ENCODE results near the gene ASL. TPM values are rescaled to one million over a fixed set of nuclear protein-coding genes. Genes with fewer than 3 reads are reported as not detected.
A peak's percentile ranks its signal among the peaks of the same experiment; 100 is the strongest.

ASL gene
- total and polyA plus RNA-seq, 10 of the 15 experiments (the other 5 are each of a cell fraction or from before 2014, with no cell fraction given), result 0.66 to 36.7 (median 28.8) TPM

DNA sequence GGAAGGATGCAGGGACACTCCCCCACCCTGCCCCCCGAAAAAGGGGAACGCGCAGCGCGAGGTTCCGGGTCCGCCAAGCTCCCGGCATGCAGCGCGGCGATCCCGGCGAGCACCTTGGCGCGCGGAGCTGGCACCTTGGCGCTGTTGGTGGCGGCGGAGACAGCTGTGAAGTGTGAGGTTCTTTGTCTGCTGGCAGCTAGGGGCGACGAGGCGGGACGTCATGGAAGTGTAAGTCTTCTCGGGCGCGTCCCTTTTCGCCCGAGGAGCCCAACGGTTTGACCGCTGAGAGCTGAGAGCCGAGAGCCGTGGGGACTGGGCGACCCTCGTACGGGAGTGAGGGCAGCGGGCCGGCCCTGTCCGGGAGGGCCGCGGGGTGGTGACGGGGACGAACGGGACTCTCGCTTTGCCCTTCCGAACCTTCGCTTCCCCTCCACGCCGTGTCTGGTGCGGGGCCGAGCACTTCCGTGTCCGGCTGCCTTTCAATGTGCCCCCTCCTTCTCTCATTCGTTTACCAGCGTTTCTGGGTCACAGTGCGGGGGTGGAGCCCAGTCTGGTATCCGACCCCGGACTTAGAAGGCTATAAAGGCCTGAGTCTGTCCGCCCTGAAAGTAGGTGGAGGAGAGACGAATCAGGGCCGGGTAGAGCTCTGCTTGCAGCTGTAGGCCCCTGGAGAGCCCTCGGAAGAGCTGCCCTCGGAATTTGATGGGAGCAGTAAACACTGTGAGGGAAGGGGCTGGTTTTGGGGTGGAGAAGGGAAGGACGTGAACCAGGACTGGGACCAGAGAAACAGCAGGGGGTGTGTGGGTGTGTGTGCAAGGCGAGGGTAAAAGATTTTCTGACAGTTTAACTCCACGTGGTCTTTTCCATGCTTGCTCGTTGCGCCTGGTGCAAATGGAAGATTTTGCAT, 39.4 kb downstream of the ASL start, which contains the start of gene CRCP (continued):
- TF ChIP-seq EZH2 (IDR thresholded peaks at IDR 0.05; ENCODE audit: borderline replicate concordance, control insufficient read depth, low read depth, low read length) (no peak), YBX1 (IDR thresholded peaks at IDR 0.05) (no peak), FOXM1 (IDR thresholded peaks at IDR 0.05; ENCODE audit: low read depth, low read length) (no peak), CBX5 (IDR thresholded peaks at IDR 0.05; ENCODE audit: low read depth) (no peak; the same call in 1 of the 2 replicates), ZNF24 (IDR thresholded peaks at IDR 0.05) (no peak), BHLHE40 (IDR thresholded peaks at IDR 0.05; ENCODE audit: borderline replicate concordance in 1 of 2, low read depth in 2 of 2, low read length in 1 of 2) (peak; percentile 31 to 34; a peak in 1 of 4 replicates), HDAC6 (IDR thresholded peaks at IDR 0.05; ENCODE audit: unreplicated experiment) (no peak), SMC3 (IDR thresholded peaks at IDR 0.05; ENCODE audit: borderline replicate concordance, low read length) (no peak), TCF3 (IDR thresholded peaks at IDR 0.05; ENCODE audit: borderline replicate concordance, insufficient read depth, low read depth, low read length) (0 out of 2 replicates have a peak, but pooled peaks have one; percentile 32), ASH2L (IDR thresholded peaks at IDR 0.05; ENCODE audit: borderline replicate concordance, low read depth) (no peak), BMI1 (IDR thresholded peaks at IDR 0.05; ENCODE audit: borderline replicate concordance) (no peak), ZNF384 (IDR thresholded peaks at IDR 0.05; ENCODE audit: borderline replicate concordance, low read depth, low read length) (no peak), YY1 (IDR thresholded peaks at IDR 0.05; ENCODE audit: low read depth, low read length) (peak; percentile 67; the same call in 1 of the 2 replicates), CHD2 (IDR thresholded peaks at IDR 0.05; ENCODE audit: borderline replicate concordance, low read depth, low read length) (0 out of 2 replicates have a peak, but pooled peaks have one; percentile 46), SIX5 (IDR thresholded peaks at IDR 0.05; ENCODE audit: low read depth, low read length, severe bottlenecking) (no peak), NFYA (IDR thresholded peaks at IDR 0.05; ENCODE audit: borderline replicate concordance, low read depth, low read length) (no peak), DPF2 (IDR thresholded peaks at IDR 0.05) (peak; percentile 75)
- TF ChIP-seq, protein P1, sequence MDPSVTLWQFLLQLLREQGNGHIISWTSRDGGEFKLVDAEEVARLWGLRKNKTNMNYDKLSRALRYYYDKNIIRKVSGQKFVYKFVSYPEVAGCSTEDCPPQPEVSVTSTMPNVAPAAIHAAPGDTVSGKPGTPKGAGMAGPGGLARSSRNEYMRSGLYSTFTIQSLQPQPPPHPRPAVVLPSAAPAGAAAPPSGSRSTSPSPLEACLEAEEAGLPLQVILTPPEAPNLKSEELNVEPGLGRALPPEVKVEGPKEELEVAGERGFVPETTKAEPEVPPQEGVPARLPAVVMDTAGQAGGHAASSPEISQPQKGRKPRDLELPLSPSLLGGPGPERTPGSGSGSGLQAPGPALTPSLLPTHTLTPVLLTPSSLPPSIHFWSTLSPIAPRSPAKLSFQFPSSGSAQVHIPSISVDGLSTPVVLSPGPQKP (IDR thresholded peaks at IDR 0.05; ENCODE audit: low read depth, low read length), result no peak
- TF ChIP-seq, protein P2, sequence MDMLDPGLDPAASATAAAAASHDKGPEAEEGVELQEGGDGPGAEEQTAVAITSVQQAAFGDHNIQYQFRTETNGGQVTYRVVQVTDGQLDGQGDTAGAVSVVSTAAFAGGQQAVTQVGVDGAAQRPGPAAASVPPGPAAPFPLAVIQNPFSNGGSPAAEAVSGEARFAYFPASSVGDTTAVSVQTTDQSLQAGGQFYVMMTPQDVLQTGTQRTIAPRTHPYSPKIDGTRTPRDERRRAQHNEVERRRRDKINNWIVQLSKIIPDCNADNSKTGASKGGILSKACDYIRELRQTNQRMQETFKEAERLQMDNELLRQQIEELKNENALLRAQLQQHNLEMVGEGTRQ (IDR thresholded peaks at IDR 0.05; ENCODE audit: borderline replicate concordance, low read depth, low read length), result no peak
- TF ChIP-seq, protein P3, sequence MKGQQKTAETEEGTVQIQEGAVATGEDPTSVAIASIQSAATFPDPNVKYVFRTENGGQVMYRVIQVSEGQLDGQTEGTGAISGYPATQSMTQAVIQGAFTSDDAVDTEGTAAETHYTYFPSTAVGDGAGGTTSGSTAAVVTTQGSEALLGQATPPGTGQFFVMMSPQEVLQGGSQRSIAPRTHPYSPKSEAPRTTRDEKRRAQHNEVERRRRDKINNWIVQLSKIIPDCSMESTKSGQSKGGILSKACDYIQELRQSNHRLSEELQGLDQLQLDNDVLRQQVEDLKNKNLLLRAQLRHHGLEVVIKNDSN (IDR thresholded peaks at IDR 0.05; ENCODE audit: borderline replicate concordance, extremely low read length, insufficient read depth, low read depth, low read length), result no peak
- TF ChIP-seq, protein P4, sequence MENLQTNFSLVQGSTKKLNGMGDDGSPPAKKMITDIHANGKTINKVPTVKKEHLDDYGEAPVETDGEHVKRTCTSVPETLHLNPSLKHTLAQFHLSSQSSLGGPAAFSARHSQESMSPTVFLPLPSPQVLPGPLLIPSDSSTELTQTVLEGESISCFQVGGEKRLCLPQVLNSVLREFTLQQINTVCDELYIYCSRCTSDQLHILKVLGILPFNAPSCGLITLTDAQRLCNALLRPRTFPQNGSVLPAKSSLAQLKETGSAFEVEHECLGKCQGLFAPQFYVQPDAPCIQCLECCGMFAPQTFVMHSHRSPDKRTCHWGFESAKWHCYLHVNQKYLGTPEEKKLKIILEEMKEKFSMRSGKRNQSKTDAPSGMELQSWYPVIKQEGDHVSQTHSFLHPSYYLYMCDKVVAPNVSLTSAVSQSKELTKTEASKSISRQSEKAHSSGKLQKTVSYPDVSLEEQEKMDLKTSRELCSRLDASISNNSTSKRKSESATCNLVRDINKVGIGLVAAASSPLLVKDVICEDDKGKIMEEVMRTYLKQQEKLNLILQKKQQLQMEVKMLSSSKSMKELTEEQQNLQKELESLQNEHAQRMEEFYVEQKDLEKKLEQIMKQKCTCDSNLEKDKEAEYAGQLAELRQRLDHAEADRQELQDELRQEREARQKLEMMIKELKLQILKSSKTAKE (IDR thresholded peaks at IDR 0.05; ENCODE audit: low read depth, poor library complexity, severe bottlenecking), result no peak

All from GM12878 (cell line).